ENCODE data around the gene FAM89A.
"Not testable (repeated sequence)": the region's sequence is repeated elsewhere in the genome, so short reads cannot be mapped to it uniquely, and the experiment has no call there.

Gene FAM89A

GRCh38 chr1:231050395-231050794 lies 10.3 kb upstream of the FAM89A start:
- DNase-seq (ENCODE audit: low read depth), result no peak
- H3K4me3 ChIP-seq (ENCODE audit: control insufficient read depth, low read depth, low read length), result no peak overlapping the region

GRCh38 chr1:231049121-231049979 lies 9.3 kb upstream of the FAM89A start:
- no peak for DNase-seq (ENCODE audit: low read depth)
- TF ChIP-seq, protein P1, sequence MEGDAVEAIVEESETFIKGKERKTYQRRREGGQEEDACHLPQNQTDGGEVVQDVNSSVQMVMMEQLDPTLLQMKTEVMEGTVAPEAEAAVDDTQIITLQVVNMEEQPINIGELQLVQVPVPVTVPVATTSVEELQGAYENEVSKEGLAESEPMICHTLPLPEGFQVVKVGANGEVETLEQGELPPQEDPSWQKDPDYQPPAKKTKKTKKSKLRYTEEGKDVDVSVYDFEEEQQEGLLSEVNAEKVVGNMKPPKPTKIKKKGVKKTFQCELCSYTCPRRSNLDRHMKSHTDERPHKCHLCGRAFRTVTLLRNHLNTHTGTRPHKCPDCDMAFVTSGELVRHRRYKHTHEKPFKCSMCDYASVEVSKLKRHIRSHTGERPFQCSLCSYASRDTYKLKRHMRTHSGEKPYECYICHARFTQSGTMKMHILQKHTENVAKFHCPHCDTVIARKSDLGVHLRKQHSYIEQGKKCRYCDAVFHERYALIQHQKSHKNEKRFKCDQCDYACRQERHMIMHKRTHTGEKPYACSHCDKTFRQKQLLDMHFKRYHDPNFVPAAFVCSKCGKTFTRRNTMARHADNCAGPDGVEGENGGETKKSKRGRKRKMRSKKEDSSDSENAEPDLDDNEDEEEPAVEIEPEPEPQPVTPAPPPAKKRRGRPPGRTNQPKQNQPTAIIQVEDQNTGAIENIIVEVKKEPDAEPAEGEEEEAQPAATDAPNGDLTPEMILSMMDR (IDR thresholded peaks at IDR 0.05; ENCODE audit: control insufficient read depth, insufficient read depth, low read depth, low read length, missing control alignments), result no peak

More at GRCh38 chr1:231050395-231050794, 10.3 kb upstream of the FAM89A start:
- TF ChIP-seq, protein P1 (IDR thresholded peaks at IDR 0.05; ENCODE audit: control insufficient read depth, insufficient read depth, low read depth, low read length, missing control alignments), result no peak

DNA sequence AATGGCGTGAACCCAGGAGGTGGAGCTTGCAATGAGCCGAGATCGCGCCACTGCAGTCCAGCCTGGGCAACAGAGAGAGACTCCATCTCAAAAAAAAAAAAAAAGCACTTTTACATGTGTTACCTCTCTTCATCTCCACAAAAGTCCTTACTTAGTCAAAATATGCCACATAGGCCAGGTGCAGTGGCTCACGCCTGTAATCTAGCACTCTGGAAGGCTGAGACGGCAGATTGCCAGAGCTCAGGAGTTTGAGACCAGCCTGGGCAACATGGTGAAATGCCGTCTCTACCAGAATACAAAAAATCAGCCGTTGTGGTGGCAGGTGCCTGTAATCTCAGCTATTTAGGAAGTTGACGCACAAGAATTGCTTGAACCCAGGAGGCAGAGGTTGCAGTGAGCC lies 8.4 kb upstream of the FAM89A start:
- H3K4me3 ChIP-seq (ENCODE audit: control insufficient read depth, low read depth, low read length); DNase-seq (ENCODE audit: low read depth): not testable (repeated sequence)

More at GRCh38 chr1:231049121-231049979, 9.3 kb upstream of the FAM89A start:
- no peak overlapping the region for H3K4me3 ChIP-seq (ENCODE audit: control insufficient read depth, low read depth, low read length)

GRCh38 chr1:231047529-231047928 lies 7.5 kb upstream of the FAM89A start:
- H3K4me3 ChIP-seq (ENCODE audit: control insufficient read depth, low read depth, low read length); DNase-seq (ENCODE audit: low read depth): not testable (repeated sequence)

- DNase-seq (ENCODE audit: low read depth), result no peak
- no peak overlapping the region for H3K4me3 ChIP-seq (ENCODE audit: control insufficient read depth, low read depth, low read length)
- TF ChIP-seq, protein P1 (IDR thresholded peaks at IDR 0.05; ENCODE audit: control insufficient read depth, insufficient read depth, low read depth, low read length, missing control alignments), result no peak
Measured at GRCh38 chr1:231046730-231047395, 6.8 kb upstream of the FAM89A start.

DNA sequence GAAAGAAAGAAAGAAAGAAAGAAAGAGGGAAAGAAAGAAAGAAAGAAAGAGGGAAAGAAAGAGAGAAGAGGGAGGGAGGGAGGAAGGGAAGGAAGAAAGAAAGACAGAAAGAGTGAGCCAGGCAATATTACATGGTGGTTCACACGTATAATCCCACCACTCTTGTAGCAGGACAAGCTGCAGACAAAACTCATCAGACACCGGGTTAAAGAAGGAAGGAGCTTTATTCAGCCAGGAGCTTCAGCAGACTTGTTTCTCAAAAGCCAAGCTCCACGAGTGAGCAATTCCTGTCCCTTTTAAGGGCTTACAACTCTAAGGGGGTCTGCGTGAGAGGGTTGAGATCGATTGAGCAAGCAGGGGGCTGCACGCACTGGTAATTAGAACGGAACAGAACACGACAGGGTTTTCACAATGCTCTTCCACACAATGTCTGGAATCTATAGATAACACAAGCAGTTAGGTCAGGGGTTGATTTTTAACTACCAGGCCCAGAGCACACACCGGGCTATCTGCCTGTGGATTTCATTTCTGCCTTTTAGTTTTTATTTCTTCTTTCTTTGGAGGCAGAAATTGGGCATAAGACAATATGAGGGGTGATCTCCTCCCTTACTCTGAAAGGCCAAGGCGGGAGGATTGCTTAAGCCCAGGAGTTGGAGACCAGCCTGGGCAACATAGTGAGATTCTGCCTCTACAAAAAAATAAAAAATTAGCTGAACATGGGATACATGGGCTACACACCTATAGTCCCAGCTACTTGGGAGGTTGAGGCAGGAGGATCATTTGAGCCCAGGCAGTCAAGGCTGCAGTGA lies 6.1 kb upstream of the FAM89A start:
- not testable (repeated sequence) for DNase-seq (ENCODE audit: low read depth); H3K4me3 ChIP-seq (ENCODE audit: control insufficient read depth, low read depth, low read length)

DNA sequence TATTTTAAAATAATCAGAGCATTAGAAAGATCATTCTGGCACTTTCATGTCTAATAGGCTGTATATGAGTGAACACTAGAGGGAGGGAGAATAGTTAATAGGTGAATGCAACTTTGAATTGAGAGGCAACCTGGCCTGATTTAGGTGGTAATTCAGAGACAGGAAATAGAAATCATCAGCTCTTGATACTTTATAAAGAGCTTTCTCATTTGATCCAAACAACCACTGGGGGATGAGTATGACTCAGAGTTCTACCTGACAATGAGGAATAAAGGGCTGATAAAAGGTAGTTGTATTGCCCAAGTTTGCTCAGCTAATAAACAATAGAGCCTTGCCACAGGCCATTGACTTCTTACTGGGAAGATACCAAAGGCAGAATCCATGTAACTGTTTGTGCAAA lies 5.2 kb upstream of the FAM89A start:
- TF ChIP-seq, protein P1 (IDR thresholded peaks at IDR 0.05; ENCODE audit: control insufficient read depth, insufficient read depth, low read depth, low read length, missing control alignments), result no peak
- DNase-seq (ENCODE audit: low read depth), result no peak
- H3K4me3 ChIP-seq (ENCODE audit: control insufficient read depth, low read depth, low read length), result no peak overlapping the region

- H3K4me3 ChIP-seq (ENCODE audit: control insufficient read depth, low read depth, low read length), result no peak overlapping the region
- no peak for DNase-seq (ENCODE audit: low read depth)
- TF ChIP-seq, protein P1 (IDR thresholded peaks at IDR 0.05; ENCODE audit: control insufficient read depth, insufficient read depth, low read depth, low read length, missing control alignments), result no peak
Measured at GRCh38 chr1:231044588-231044987, 4.5 kb upstream of the FAM89A start.

Measured in AG09309 (cell line).